PC-9 (cell line): ENCODE results near the gene POLR1D.

ENCODE experiments used
- CTCF ChIP-seq: fragments of 200-600 bp; sonication (generic); conservative IDR thresholded peaks from 2 replicates; pipeline ENCODE4 v1.6.1; 2017; ENCODE audit warnings: mixed run types, antibody characterized with exemption, mild to moderate bottlenecking, moderate library complexity
- EZH2 ChIP-seq: fragments of 200-600 bp; sonication (generic); IDR thresholded peaks from 2 replicates; pipeline ENCODE4 v1.8.0; 2017; ENCODE audit warnings: antibody characterized with exemption, low read depth

- TF ChIP-seq CTCF = no peak
- TF ChIP-seq EZH2 = no peak
Measured at GRCh38 chr13:27654816-27655215, 33.1 kb downstream of the POLR1D start.
